Spleen (tissue), 11 donors: ENCODE data around the gene ZNF503. TPM values are rescaled to one million over a fixed set of nuclear protein-coding genes. Genes with fewer than 3 reads are reported as not detected.

Experiments
- DNase-seq: peaks from one replicate; pipeline ENCODE4 v3.0.0-alpha.2; 2020
- H3K27ac ChIP-seq, 8 donors: fragments of 200-600 bp; sonication (generic) in 7 of 8; 1 replicate in 4 of 8; 2 replicates in 4 of 8; pipeline versions ENCODE4 v1.5.0 to v1.8.0; 2016 to 2021; ENCODE audit warnings: inconsistent platforms in 4 of 8, mild to moderate bottlenecking in 4 of 8, moderate library complexity in 1 of 8
- H3K27me3 ChIP-seq, 7 donors: fragments of 200-600 bp; sonication (generic) in 6 of 7; replicated peaks in 1 of 7; 1 replicate in 4 of 7; 2 replicates in 3 of 7; pipeline versions ENCODE4 v1.5.0 to v1.8.0; 2016 to 2021; ENCODE audit warnings: inconsistent platforms in 3 of 7, mild to moderate bottlenecking in 1 of 7
- H3K36me3 ChIP-seq, 6 donors: fragments of 200-600 bp; sonication (generic) in 5 of 6; 1 replicate in 4 of 6; 2 replicates in 2 of 6; pipeline versions ENCODE4 v1.5.0 to v1.8.0; 2016 to 2021; ENCODE audit warnings: inconsistent platforms in 2 of 6
- H3K4me1 ChIP-seq, 6 donors: fragments of 200-600 bp; sonication (generic) in 5 of 6; 1 replicate in 3 of 6; 2 replicates in 3 of 6; pipeline versions ENCODE4 v1.5.0 to v1.8.0; 2016 to 2021; ENCODE audit warnings: inconsistent platforms in 3 of 6
- H3K4me3 ChIP-seq, 8 donors: fragments of 200-600 bp; sonication (generic) in 7 of 8; 1 replicate in 4 of 8; 2 replicates in 4 of 8; pipeline versions ENCODE4 v1.5.0 to v1.8.0; 2016 to 2021; ENCODE audit warnings: inconsistent platforms in 4 of 8, mild to moderate bottlenecking in 4 of 8, moderate library complexity in 2 of 8
- H3K9me3 ChIP-seq, 8 donors: fragments of 200-600 bp; sonication (generic) in 7 of 8; 1 replicate in 4 of 8; 2 replicates in 4 of 8; pipeline versions ENCODE4 v1.5.0 to v1.8.0; 2016 to 2021; ENCODE audit warnings: inconsistent platforms in 4 of 8
- CTCF ChIP-seq, 11 experiments: fragments of 200-600 bp in 7 of 11; fragments of 450-650 bp in 4 of 11; sonication (generic) in 4 of 11; IDR thresholded peaks in 8 of 11; conservative IDR thresholded peaks in 3 of 11; 1 replicate in 7 of 11; 2 replicates in 4 of 11; pipeline versions ENCODE4 v1.4.0 to v1.8.0; 2016 to 2021; ENCODE audit warnings: antibody characterized with exemption in 11 of 11, inconsistent platforms in 4 of 11, mild to moderate bottlenecking in 1 of 11
- POLR2A ChIP-seq, 3 donors: fragments of 450-650 bp; IDR thresholded peaks; one replicate each; pipeline ENCODE4 v1.5.1; 2017; ENCODE audit warnings: antibody characterized with exemption in 3 of 3, mild to moderate bottlenecking in 1 of 3
- POLR2AphosphoS5 ChIP-seq, 3 donors: sonication (generic); formaldehyde crosslinking; IDR thresholded peaks; one replicate each; pipeline ENCODE4 v1.5.1; 2017; ENCODE audit warnings: antibody characterized with exemption in 3 of 3
- WGBS, 5 donors: extraction: QIAGEN DNeasy Blood & Tissue Kit in 3 of 5; methylation state at CpG; one replicate each; pipeline versions ENCODE4 v1.1.5 to v1.1.7; 2013 to 2018; 5-methylcytosine and 5-hydroxymethylcytosine counted together
- intact Hi-C: fragments of 100-400 bp; cut with DNase I; formaldehyde crosslinking; loops from one replicate; pipeline ENCODE4 v1.15.0; 2023; ENCODE audit warnings: low total_unique reads
- polyA plus RNA-seq, 3 donors: library from polyadenylated mRNA; stranded (reverse); fragments of 200-250 nt; gene quantifications; one replicate each; pipeline ENCODE4 v1.2.1, GENCODE V29; 2013
- total RNA-seq, 7 donors: library from RNA; depleted of rRNA in 3 of 7; stranded (reverse); fragments of >200 nt in 3 of 7; fragmentation: NEBNext Ultra II Directional in 4 of 7; extraction: Animal tissue kit (Norgen Biotek cat#: 25700) in 4 of 7; gene quantifications; one replicate each; pipeline versions ENCODE4 v1.1.0 to v1.2.1, GENCODE V29; 2016 to 2021
- donor health status: healthy with polysubstance abuse.
- donor health status: DM: no; HTN: no; CAD: no; lungs with moderate emphysema.
- donor health status: DM: no; HTN: no; CAD: no.
- donor health status: Bipolar disorder and iron deficiency.
- donor health status: healthy.
- donor health status: DM: no; HTN: no; CAD: no.
- donor health status: DM: yes; HTN: yes; CAD: no.

The ZNF503 gene
- total and polyA plus RNA-seq, 10 donors = 3.2 to 25.6 (median 9.3) TPM

- H3K4me1 ChIP-seq = peaks cover 0 to 58% (median 40%) of the 10 kb centered on the region in 6 donors
- H3K9me3 ChIP-seq = no peaks in the 10 kb centered on the region
- 13 to 26% (median 17%) methylated on average over 47 to 64 of the region's 64 CpGs for WGBS, 5 donors
- intact Hi-C loops = loop anchor here (5.0 kb wide), 1 partner anchor 103 kb away; no protein-coding TSS in a partner anchor
- peak; percentile 84 for DNase-seq
- H3K27me3 ChIP-seq = peaks cover 0 to 83% (median 41%) of the 10 kb centered on the region in 7 donors
- peak overlapping the region; percentile 77 to 95 (median 89) for H3K27ac ChIP-seq
- TF ChIP-seq POLR2AphosphoS5 (IDR thresholded peaks at IDR 0.05) = peak in 2 of 3 donors; percentile 55 to 59
- TF ChIP-seq CTCF (IDR thresholded peaks at IDR 0.05 in 8 of 11, conservative IDR thresholded peaks at IDR 0.05 in 3 of 11) = peak; percentile 33 to 93 (median 83)
- TF ChIP-seq POLR2A (IDR thresholded peaks at IDR 0.05) = no peak
- H3K4me3 ChIP-seq = peak overlapping the region; percentile 21 to 90 (median 58)
- H3K36me3 ChIP-seq = peaks cover 0 to 13% (median 0%) of the 10 kb centered on the region in 6 donors
These were observed 6.3 kb downstream of the ZNF503 start for GRCh38 chr10:75395066-75395931.

- TF ChIP-seq POLR2AphosphoS5 (IDR thresholded peaks at IDR 0.05) = no peak
- no peak for TF ChIP-seq POLR2A (IDR thresholded peaks at IDR 0.05)
- TF ChIP-seq CTCF (IDR thresholded peaks at IDR 0.05 in 8 of 11, conservative IDR thresholded peaks at IDR 0.05 in 3 of 11) = no peak
- peaks cover 0 to 11% (median 0%) of the 10 kb centered on the region in 6 donors for H3K36me3 ChIP-seq
- H3K27ac ChIP-seq = no peak overlapping the region
- 91 to 94% (median 91%) methylated on average over 7 of the region's 7 CpGs for WGBS, 5 donors
- intact Hi-C loops = no loop called here
- no peaks in the 10 kb centered on the region for H3K9me3 ChIP-seq
- peaks cover 0 to 47% (median 30%) of the 10 kb centered on the region in 6 donors for H3K4me1 ChIP-seq
- peaks cover 0 to 72% (median 31%) of the 10 kb centered on the region in 7 donors for H3K27me3 ChIP-seq
- no peak for DNase-seq
- no peak overlapping the region for H3K4me3 ChIP-seq
These were observed 7.3 kb downstream of the ZNF503 start for GRCh38 chr10:75394221-75394620.

GRCh38 chr10:75392744-75393143 is 8.8 kb downstream of the ZNF503 start:
- Histone ChIP-seq H3K4me3 (no peak overlapping the region), H3K27me3 (peaks cover 0 to 61% (median 25%) of the 10 kb centered on the region in 7 donors), H3K4me1 (peaks cover 0 to 34% (median 27%) of the 10 kb centered on the region in 6 donors), H3K27ac (no peak overlapping the region), H3K9me3 (no peaks in the 10 kb centered on the region), H3K36me3 (no peaks in the 10 kb centered on the region)
- TF ChIP-seq POLR2AphosphoS5 (IDR thresholded peaks at IDR 0.05) = no peak
- TF ChIP-seq POLR2A (IDR thresholded peaks at IDR 0.05) = no peak
- TF ChIP-seq CTCF (IDR thresholded peaks at IDR 0.05 in 8 of 11, conservative IDR thresholded peaks at IDR 0.05 in 3 of 11) = no peak
- no peak for DNase-seq
- intact Hi-C loops = no loop called here

GRCh38 chr10:75392271-75392670 is 9.3 kb downstream of the ZNF503 start:
- Histone ChIP-seq H3K4me1 (peaks cover 0 to 30% (median 25%) of the 10 kb centered on the region in 6 donors), H3K27ac (no peak overlapping the region), H3K36me3 (no peaks in the 10 kb centered on the region), H3K4me3 (no peak overlapping the region), H3K27me3 (peaks cover 0 to 60% (median 23%) of the 10 kb centered on the region in 7 donors), H3K9me3 (no peaks in the 10 kb centered on the region)
- intact Hi-C loops = no loop called here
- 71 to 87% (median 80%) methylated on average over 2 of the region's 2 CpGs for WGBS, 5 donors
- DNase-seq = no peak
- no peak for TF ChIP-seq POLR2A (IDR thresholded peaks at IDR 0.05)
- no peak for TF ChIP-seq CTCF (IDR thresholded peaks at IDR 0.05 in 8 of 11, conservative IDR thresholded peaks at IDR 0.05 in 3 of 11)
- TF ChIP-seq POLR2AphosphoS5 (IDR thresholded peaks at IDR 0.05) = no peak
